Left colon (tissue), 2 donors: ENCODE measurements around the gene ISL2. TPM values are rescaled to one million over a fixed set of nuclear protein-coding genes. Genes with fewer than 3 reads are reported as not detected.

Source experiments
- ATAC-seq: fragments of 200-7000 bp; cut with Tn5 transposase; one replicate; pipeline ENCODE4 v1.9.1; 2020; ENCODE audit warnings: mild to moderate bottlenecking, moderate library complexity
- DNase-seq, 2 donors: peaks; one replicate each; pipeline ENCODE4 v3.0.0-alpha.2; 2020
- intact Hi-C, 2 donors: fragments of 100-400 bp; cut with DNase I in 1 of 2; cut with micrococcal nuclease in 1 of 2; formaldehyde crosslinking; loops; one replicate each; pipeline versions ENCODE4 v1.11.2 to v1.14.0; 2022; cut with DNase I, micrococcal nuclease
- total RNA-seq, 2 donors: library from RNA; stranded (reverse); fragmentation: NEBNext Ultra II Directional; extraction: Animal tissue kit (Norgen Biotek cat#: 25700); gene quantifications; one replicate each; pipeline ENCODE4 v1.2.1, GENCODE V29; 2021
- donor health status: DM: no; HTN: no; CAD: no.
- donor health status: DM: yes; HTN: yes; CAD: no.

ISL2 gene
- total RNA-seq, 2 donors from 2014 or later, result 0.24 to 0.95 TPM

- no peak for DNase-seq
- ATAC-seq, result no peak
- intact Hi-C loops, result no loop called here
Measured at GRCh38 chr15:76339305-76340197, 3.0 kb downstream of the ISL2 start.

DNA sequence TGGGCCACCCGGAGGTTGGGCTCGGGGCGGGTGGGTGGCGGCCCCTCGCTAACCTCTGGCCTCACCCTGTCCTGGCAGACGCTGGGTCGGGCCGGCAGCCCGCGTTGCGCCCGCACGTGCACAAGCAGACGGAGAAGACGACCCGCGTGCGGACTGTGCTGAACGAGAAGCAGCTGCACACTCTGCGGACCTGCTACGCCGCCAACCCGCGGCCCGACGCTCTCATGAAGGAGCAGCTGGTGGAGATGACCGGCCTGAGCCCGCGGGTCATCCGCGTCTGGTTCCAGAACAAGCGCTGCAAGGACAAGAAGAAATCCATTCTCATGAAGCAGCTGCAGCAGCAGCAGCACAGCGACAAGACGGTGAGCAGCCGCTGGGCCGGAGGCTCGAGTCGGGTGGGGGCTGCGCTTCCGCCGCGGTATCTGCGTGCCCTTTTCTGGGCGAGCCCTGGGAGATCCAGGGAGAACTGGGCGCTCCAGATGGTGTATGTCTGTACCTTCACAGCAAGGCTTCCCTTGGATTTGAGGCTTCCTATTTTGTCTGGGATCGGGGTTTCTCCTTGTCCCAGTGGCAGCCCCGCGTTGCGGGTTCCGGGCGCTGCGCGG is 3.7 kb downstream of the ISL2 start:
- intact Hi-C loops, result no loop called here
- DNase-seq (peak in 1 of 2 donors; percentile 54), ATAC-seq (peak; percentile 20)

- intact Hi-C loops, result no loop called here
- DNase-seq (peak; percentile 49 to 62), ATAC-seq (peak; percentile 53)
Measured at GRCh38 chr15:76340803-76341365, 4.3 kb downstream of the ISL2 start.

GRCh38 chr15:76341366-76342057 is 4.9 kb downstream of the ISL2 start:
- ATAC-seq (peak; percentile 27), DNase-seq (peak in 1 of 2 donors; percentile 35)
- intact Hi-C loops, result no loop called here

DNA sequence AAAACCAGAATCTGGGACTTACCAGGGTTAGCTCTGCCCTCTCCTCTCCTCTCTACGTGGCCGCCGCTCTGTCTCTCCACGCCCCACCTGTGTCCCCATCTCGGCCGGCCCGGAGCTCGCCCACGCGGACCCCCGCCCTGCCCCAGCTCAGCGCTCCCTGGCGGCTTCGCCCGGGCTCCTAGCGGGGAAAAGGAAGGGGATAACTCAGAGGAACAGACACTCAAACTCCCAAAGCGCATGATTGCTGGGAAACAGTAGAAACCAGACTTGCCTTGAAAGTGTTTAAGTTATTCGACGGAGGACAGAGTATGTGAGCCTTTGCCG is 5.4 kb downstream of the ISL2 start:
- DNase-seq (no peak), ATAC-seq (no peak)
- intact Hi-C loops, result no loop called here

DNA sequence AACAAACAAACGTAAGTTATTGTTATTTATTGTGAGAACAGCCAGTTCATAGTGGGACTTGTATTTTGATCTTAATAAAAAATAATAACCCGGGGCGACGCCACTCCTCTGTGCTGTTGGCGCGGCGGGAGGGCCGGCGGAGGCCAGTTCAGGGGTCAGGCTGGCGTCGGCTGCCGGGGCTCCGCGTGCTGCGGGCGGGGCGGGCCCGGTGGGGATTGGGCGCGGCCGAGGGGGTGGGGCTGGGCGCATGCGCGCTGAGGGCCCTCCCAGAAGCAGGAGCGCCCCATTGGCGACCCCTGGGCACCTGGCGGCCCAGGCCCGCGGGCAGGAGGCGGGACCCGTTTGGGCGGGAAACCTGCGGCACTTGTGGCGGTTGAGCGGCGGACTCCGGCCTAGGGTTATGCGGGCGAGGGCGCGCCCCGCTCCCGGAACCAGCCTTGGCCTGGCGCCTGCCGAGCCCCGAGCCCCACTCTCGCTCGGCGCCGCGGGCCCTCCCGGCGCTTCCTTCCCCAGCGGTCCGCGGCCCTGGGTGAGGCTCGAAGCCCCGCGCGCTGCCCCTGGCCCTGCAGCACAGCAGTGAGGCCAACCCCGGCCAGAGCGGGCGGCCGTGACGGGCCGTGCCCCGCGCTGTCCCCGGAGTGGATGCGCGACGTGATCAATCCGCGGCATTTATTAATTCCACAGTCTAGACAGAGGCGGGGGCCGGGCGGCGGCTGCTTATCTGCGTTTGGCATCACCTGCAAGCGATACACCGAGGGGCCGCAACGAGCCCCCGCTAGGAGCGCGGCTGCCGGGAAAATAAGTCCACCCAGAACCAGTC is 6.0 kb downstream of the ISL2 start:
- intact Hi-C loops, result no loop called here
- ATAC-seq (peak; percentile 28), DNase-seq (peak in 1 of 2 donors; percentile 57)

GRCh38 chr15:76343313-76343996 is 6.9 kb downstream of the ISL2 start:
- intact Hi-C loops, result no loop called here
- no peak for DNase-seq

GRCh38 chr15:76344893-76345582 is 8.5 kb downstream of the ISL2 start:
- intact Hi-C loops, result no loop called here
- DNase-seq, result no peak

More at GRCh38 chr15:76343313-76343996, 6.9 kb downstream of the ISL2 start:
- ATAC-seq, result no peak

GRCh38 chr15:76345583-76345879 is 9.0 kb downstream of the ISL2 start:
- DNase-seq, result no peak
- ATAC-seq, result no peak
- intact Hi-C loops, result no loop called here

More at GRCh38 chr15:76344893-76345582, 8.5 kb downstream of the ISL2 start:
- no peak for ATAC-seq

DNA sequence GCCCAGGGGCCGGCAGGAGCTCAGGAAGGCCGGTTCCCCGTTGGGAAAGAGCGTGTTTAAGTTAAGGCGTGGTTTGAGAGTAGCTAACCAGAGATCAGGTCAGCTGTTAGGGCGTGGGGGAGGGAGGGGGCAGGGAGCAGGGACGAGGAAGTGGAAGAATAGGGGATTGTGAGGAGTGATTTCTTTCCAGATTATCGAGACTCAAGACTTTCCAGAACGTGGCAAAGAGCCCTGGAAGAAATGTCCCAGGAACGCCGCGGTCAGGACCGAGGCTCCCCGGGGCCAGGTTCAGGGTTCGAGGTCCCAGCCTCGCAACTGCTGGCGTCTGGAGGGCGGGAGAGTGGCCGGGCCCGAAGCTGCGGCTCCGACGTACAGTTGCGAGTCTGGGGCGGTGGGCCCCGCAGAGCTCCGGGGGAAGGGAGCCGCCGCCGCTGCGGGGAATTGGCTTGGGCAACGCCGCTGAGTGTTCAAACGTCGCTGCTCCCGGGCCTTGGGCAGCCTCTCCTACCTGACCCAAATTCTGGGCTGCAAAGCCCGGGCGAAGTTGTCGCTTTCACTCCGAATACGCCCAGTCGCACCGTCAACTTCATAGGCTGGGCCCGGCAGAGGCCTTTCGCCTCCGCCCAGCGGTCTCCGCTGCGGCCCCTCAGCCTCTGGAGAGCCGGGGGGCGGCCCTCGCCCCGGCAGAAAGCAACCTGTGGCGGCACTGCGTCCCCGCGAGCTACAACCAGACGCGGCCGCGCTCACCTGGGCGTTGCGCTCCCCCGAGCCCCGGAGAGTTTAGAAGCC is 9.5 kb downstream of the ISL2 start:
- intact Hi-C loops, result no loop called here
- ATAC-seq, result peak; percentile 74

GRCh38 chr15:76346669-76347481 is 10.3 kb downstream of the ISL2 start:
- intact Hi-C loops, result no loop called here
- ATAC-seq, result peak; percentile 59

More for the DNA sequence above, 9.5 kb downstream of the ISL2 start:
- DNase-seq, result peak; percentile 82 to 85

DNA sequence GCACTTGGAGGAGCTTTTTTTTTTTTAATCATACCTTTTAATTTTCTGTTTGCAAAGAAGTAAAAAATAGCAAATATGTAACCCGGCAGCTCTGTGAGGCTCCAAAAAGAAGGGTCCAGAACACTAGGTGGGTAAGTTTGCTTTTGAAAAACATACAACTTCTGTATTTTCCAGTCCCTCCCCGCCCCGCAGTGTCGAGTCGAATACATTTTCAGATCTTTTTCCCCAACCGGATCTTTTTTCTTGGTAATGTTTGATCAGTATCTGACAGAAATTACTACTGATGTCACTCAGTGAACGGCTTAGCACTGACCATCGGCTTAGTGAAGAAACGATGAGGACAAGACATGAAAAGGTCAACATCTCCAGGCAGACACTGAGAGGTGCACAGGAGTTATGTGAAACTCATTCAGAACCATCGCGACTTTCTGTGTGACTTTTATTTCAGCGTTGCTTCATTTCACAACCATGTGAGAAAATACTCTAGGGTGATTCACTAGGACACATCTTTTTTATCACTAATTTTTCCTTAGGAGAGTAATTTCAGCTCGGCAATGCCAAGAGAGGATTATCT is 11.0 kb downstream of the ISL2 start:
- no peak for DNase-seq
- no peak for ATAC-seq
- intact Hi-C loops, result no loop called here

More at GRCh38 chr15:76346669-76347481, 10.3 kb downstream of the ISL2 start:
- peak in 1 of 2 donors; percentile 58 for DNase-seq

DNA sequence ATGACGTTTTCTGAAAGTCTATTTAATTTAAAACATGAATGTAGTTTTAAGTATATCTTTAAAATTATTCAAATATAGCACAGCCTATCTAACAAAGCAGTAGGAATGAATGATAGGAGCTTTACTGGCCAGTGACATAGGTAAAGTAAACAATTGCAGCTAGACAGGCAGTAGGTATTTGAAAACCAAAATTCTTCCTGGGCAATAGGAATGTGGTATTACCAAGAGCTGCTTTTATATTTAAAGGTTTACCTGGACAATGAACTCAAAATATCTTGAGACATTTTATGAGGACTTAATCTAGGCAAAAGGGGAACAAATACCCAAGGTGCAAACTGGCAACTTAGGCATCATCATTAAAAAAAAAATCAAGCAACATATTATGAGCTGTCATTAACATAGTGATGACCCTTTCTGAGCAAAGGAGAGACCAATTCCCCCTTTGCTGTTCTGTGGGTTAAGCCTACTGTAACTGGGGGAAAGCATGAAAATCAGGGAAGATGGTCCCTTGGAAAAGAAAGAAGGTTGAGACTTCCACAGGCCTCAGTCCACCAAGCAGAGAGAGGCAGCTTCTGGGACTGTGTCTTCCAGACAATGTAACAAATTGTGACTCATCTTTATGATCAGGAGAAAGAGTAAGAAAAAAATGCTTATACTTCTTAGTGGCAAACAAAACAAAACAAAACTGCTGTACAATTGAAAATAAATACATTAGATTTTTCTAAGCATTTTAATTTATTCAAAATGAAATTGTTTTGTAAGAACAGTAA is 12.9 kb downstream of the ISL2 start:
- ATAC-seq (no peak), DNase-seq (no peak)
- intact Hi-C loops, result no loop called here

DNA sequence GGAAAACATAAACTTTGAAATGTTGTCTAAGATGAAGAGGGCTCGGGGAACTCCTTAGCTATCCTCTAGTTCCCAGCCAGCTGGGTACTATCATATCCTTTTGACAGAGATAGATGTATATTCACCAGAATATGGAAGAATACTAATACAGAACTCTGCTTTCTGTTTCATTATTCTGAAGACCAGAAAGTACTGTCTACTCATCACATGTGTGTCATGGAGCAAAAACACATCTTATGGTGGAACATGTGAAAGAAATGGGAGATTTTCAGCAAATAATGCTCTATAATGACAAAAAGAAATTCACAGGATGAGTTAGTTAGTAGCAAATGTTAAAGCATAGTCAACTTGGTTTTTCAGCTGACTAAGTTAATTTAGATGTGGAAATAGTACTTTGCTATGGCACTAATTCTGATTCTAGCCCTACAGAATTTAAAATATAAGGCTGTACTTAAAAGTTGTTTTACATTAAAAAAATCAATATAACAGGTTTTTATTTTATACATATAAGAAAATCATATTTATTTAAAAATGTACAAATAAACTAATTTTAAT is 16.5 kb downstream of the ISL2 start:
- ATAC-seq, result no peak
- DNase-seq, result no peak
- intact Hi-C loops, result no loop called here

- peak; percentile 13 for ATAC-seq
- intact Hi-C loops, result no loop called here
- no peak for DNase-seq
Measured at GRCh38 chr15:76353903-76354302, 17.3 kb downstream of the ISL2 start.
